ENCODE measurements around the gene BLNK. TPM values are rescaled to one million over a fixed set of nuclear protein-coding genes. Genes with fewer than 3 reads are reported as not detected.

The BLNK gene
- total and polyA plus RNA-seq, 9 of the 15 experiments (the other 6 are each of a cell fraction or from before 2014, with no cell fraction given), result not detected

DNA sequence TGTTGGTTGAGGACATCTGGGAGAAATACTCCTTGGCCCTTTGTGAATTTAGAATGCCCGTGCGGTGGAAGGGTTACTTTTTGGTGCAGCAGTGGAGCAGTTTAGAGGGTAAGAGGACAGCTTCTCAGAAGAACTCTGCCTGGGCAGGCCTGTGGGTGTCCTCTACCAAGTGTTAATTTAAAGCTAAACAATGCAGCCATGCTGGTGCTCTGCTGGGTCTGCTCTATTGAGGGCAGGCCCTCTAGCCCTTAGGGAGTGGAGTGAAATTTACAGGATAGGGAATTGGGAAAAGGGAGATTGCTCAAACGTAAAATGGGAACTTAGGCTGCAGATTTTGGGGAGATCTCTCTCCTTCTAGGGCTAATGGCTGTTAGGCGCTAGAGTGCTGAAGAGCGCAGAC, 22.1 kb downstream of the BLNK start:
- Histone ChIP-seq H3K9me1 (ENCODE audit: control insufficient read depth, insufficient read depth, low read length) (no peaks in the 10 kb centered on the region), H3K36me3 (ENCODE audit: control insufficient read depth, insufficient read depth, low read length) (no peaks in the 10 kb centered on the region), H2AFZ (ENCODE audit: low read depth, low read length) (no peak overlapping the region), H3K4me2 (ENCODE audit: insufficient read depth, low read length) (no peak overlapping the region), H3K4me1 (replicated peaks in 1 of 2; ENCODE audit: control insufficient read depth in 2 of 2, insufficient read depth in 2 of 2, low read length in 2 of 2) (no peaks in the 10 kb centered on the region), H3K9ac (ENCODE audit: insufficient read depth in 1 of 2, low read depth in 2 of 2, low read length in 2 of 2) (no peak overlapping the region), H3K9me3 (replicated peaks; ENCODE audit: control insufficient read depth, insufficient read depth, low read depth, low read length) (no peaks in the 10 kb centered on the region), H3K27ac (ENCODE audit: extremely low read depth, low read depth, low read length) (no peak overlapping the region), H3K4me3 (no peak overlapping the region), H4K20me1 (replicated peaks; ENCODE audit: control insufficient read depth, insufficient read depth, low read length) (no peaks in the 10 kb centered on the region), H3K79me2 (ENCODE audit: control insufficient read depth, insufficient read depth, low read length) (no peaks in the 10 kb centered on the region), H3K27me3 (ENCODE audit: control insufficient read depth in 2 of 2, insufficient read depth in 2 of 2, low read length in 2 of 2) (no peaks in the 10 kb centered on the region)
- ChIA-PET POLR2A (interaction anchor here (0.7 kb wide), 1 partner anchor 875 kb away, joined by 3 read pairs; no protein-coding TSS in a partner anchor), CTCF (ENCODE audit: low intra/inter-chr PET ratio) (no interaction called here)
- TF ChIP-seq ZNF41 (CRISPR knock-in tag; conservative IDR thresholded peaks at IDR 0.05) (no peak), NCOA6 (IDR thresholded peaks at IDR 0.05) (no peak), ZFPM2 (CRISPR knock-in tag; IDR thresholded peaks at IDR 0.05) (no peak), SIX5 (IDR thresholded peaks at IDR 0.05; ENCODE audit: borderline replicate concordance in 1 of 2, insufficient read depth in 1 of 2, low read depth in 1 of 2, low read length in 2 of 2) (no peak), POU5F1 (IDR thresholded peaks at IDR 0.05; ENCODE audit: borderline replicate concordance, low read depth, low read length, partially characterized antibody) (no peak), ZNF134 (CRISPR knock-in tag; conservative IDR thresholded peaks at IDR 0.05) (no peak), ZBED1 (IDR thresholded peaks at IDR 0.05) (no peak), KAT8 (IDR thresholded peaks at IDR 0.05; ENCODE audit: low read depth) (no peak), GABPB1 (CRISPR knock-in tag; IDR thresholded peaks at IDR 0.05) (no peak), TFAM (CRISPR knock-in tag; conservative IDR thresholded peaks at IDR 0.05) (no peak), PTBP1 (IDR thresholded peaks at IDR 0.05; ENCODE audit: low read depth, low read length) (no peak)
- TF ChIP-seq, protein P1, sequence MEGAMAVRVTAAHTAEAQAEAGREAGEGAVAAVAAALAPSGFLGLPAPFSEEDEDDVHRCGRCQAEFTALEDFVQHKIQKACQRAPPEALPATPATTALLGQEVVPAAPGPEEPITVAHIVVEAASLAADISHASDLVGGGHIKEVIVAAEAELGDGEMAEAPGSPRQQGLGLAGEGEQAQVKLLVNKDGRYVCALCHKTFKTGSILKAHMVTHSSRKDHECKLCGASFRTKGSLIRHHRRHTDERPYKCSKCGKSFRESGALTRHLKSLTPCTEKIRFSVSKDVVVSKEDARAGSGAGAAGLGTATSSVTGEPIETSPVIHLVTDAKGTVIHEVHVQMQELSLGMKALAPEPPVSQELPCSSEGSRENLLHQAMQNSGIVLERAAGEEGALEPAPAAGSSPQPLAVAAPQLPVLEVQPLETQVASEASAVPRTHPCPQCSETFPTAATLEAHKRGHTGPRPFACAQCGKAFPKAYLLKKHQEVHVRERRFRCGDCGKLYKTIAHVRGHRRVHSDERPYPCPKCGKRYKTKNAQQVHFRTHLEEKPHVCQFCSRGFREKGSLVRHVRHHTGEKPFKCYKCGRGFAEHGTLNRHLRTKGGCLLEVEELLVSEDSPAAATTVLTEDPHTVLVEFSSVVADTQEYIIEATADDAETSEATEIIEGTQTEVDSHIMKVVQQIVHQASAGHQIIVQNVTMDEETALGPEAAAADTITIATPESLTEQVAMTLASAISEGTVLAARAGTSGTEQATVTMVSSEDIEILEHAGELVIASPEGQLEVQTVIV (CRISPR knock-in tag; IDR thresholded peaks at IDR 0.05; ENCODE audit: borderline replicate concordance), result no peak
- TF ChIP-seq, protein P2, sequence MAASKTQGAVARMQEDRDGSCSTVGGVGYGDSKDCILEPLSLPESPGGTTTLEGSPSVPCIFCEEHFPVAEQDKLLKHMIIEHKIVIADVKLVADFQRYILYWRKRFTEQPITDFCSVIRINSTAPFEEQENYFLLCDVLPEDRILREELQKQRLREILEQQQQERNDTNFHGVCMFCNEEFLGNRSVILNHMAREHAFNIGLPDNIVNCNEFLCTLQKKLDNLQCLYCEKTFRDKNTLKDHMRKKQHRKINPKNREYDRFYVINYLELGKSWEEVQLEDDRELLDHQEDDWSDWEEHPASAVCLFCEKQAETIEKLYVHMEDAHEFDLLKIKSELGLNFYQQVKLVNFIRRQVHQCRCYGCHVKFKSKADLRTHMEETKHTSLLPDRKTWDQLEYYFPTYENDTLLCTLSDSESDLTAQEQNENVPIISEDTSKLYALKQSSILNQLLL (CRISPR knock-in tag; IDR thresholded peaks at IDR 0.05; ENCODE audit: borderline replicate concordance), result no peak
- TF ChIP-seq, protein P3, sequence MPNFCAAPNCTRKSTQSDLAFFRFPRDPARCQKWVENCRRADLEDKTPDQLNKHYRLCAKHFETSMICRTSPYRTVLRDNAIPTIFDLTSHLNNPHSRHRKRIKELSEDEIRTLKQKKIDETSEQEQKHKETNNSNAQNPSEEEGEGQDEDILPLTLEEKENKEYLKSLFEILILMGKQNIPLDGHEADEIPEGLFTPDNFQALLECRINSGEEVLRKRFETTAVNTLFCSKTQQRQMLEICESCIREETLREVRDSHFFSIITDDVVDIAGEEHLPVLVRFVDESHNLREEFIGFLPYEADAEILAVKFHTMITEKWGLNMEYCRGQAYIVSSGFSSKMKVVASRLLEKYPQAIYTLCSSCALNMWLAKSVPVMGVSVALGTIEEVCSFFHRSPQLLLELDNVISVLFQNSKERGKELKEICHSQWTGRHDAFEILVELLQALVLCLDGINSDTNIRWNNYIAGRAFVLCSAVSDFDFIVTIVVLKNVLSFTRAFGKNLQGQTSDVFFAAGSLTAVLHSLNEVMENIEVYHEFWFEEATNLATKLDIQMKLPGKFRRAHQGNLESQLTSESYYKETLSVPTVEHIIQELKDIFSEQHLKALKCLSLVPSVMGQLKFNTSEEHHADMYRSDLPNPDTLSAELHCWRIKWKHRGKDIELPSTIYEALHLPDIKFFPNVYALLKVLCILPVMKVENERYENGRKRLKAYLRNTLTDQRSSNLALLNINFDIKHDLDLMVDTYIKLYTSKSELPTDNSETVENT (CRISPR knock-in tag; IDR thresholded peaks at IDR 0.05), result no peak
- no peak for DNase-seq (ENCODE audit: extremely low read depth in 1 of 4, low spot score in 3 of 4)
- no peak for FAIRE-seq
- in situ Hi-C loops (cut with MboI), result no loop called here
- intact Hi-C loops (cut with micrococcal nuclease), result no loop called here
- BruUV-seq (replicated peaks), result no TSS peak
- WGBS (ENCODE audit: insufficient coverage, low coverage, missing lambda C conversion rate), result 6% methylated on average over 5 of the region's 5 CpGs
- ATAC-seq, result no peak

Measured in K562 (cell line).